ENCODE measurements around the gene VEPH1. TPM values are rescaled to one million over a fixed set of nuclear protein-coding genes. Genes with fewer than 3 reads are reported as not detected.

VEPH1 gene
- total and polyA plus RNA-seq, 7 experiments from 2014 or later: 0.22 to 0.48 TPM; not detected in 5

GRCh38 chr3:157479464-157480243 is 23.6 kb downstream of the VEPH1 start:
- Histone ChIP-seq H3K4me3 (ENCODE audit: low read length) (no peak overlapping the region), H3K9me3 (ENCODE audit: control insufficient read depth in 2 of 3, low read length in 3 of 3) (no peaks in the 10 kb centered on the region), H3K27me3 (ENCODE audit: control insufficient read depth in 2 of 2, insufficient read depth in 2 of 2, low read length in 2 of 2) (no peaks in the 10 kb centered on the region), H3K4me1 (ENCODE audit: control insufficient read depth in 2 of 2, insufficient read depth in 2 of 2, low read length in 2 of 2) (no peaks in the 10 kb centered on the region), H3K36me3 (ENCODE audit: control insufficient read depth in 2 of 3, insufficient read depth in 3 of 3, low read length in 3 of 3) (no peaks in the 10 kb centered on the region), H3K27ac (ENCODE audit: low read depth, low read length) (no peak overlapping the region)
- peaks cover 0 to 7% (median 0%) of the 10 kb centered on the region in 11 donors for H3K9me3 Mint-ChIP-seq
- POLR2A ChIA-PET: no interaction called here
- no peak overlapping the region for H3K27ac Mint-ChIP-seq
- ATAC-seq: no peak
- H3K4me1 Mint-ChIP-seq: no peaks in the 10 kb centered on the region
- CTCF ChIA-PET: no interaction called here
- H3K4me3 Mint-ChIP-seq: no peak overlapping the region
- DNase-seq: no peak
- intact Hi-C loops (cut with micrococcal nuclease): no loop called here
- no peaks in the 10 kb centered on the region for H3K36me3 Mint-ChIP-seq
- peaks cover 8 to 31% (median 29%) of the 10 kb centered on the region in 5 donors for H3K27me3 Mint-ChIP-seq

- no peaks in the 10 kb centered on the region for H3K36me3 Mint-ChIP-seq
- no peaks in the 10 kb centered on the region for H3K9me3 ChIP-seq (ENCODE audit: control insufficient read depth in 2 of 3, low read length in 3 of 3)
- DNase-seq: no peak
- H3K27ac Mint-ChIP-seq: no peak overlapping the region
- H3K27me3 ChIP-seq (ENCODE audit: control insufficient read depth in 2 of 2, insufficient read depth in 2 of 2, low read length in 2 of 2): no peaks in the 10 kb centered on the region
- no peaks in the 10 kb centered on the region for H3K36me3 ChIP-seq (ENCODE audit: control insufficient read depth in 2 of 3, insufficient read depth in 3 of 3, low read length in 3 of 3)
- no peak overlapping the region for H3K4me3 Mint-ChIP-seq
- intact Hi-C loops (cut with micrococcal nuclease): no loop called here
- CTCF ChIA-PET: no interaction called here
- no peak overlapping the region for H3K27ac ChIP-seq (ENCODE audit: low read depth, low read length)
- peaks cover 3 to 16% (median 8%) of the 10 kb centered on the region in 5 donors for H3K27me3 Mint-ChIP-seq
- H3K4me1 Mint-ChIP-seq: no peaks in the 10 kb centered on the region
- no peaks in the 10 kb centered on the region for H3K4me1 ChIP-seq (ENCODE audit: control insufficient read depth in 2 of 2, insufficient read depth in 2 of 2, low read length in 2 of 2)
- no peak for ATAC-seq
- H3K9me3 Mint-ChIP-seq: peaks cover 0 to under 1% (median 0%) of the 10 kb centered on the region in 11 donors
- no peak overlapping the region for H3K4me3 ChIP-seq (ENCODE audit: low read length)
- POLR2A ChIA-PET: no interaction called here
Observed at GRCh38 chr3:157477441-157477840, 25.8 kb downstream of the VEPH1 start.

GRCh38 chr3:157475921-157476414 is 27.2 kb downstream of the VEPH1 start:
- H3K4me3 ChIP-seq (ENCODE audit: low read length): no peak overlapping the region
- H3K27me3 ChIP-seq (ENCODE audit: control insufficient read depth in 2 of 2, insufficient read depth in 2 of 2, low read length in 2 of 2): no peaks in the 10 kb centered on the region
- no peak overlapping the region for H3K27ac Mint-ChIP-seq
- no peaks in the 10 kb centered on the region for H3K9me3 Mint-ChIP-seq
- CTCF ChIA-PET: no interaction called here
- H3K4me3 Mint-ChIP-seq: no peak overlapping the region
- intact Hi-C loops (cut with micrococcal nuclease): no loop called here
- H3K36me3 ChIP-seq (ENCODE audit: control insufficient read depth in 2 of 3, insufficient read depth in 3 of 3, low read length in 3 of 3): no peaks in the 10 kb centered on the region
- POLR2A ChIA-PET: no interaction called here
- ATAC-seq (peak; percentile 32), DNase-seq (no peak)
- H3K27ac ChIP-seq (ENCODE audit: low read depth, low read length): no peak overlapping the region
- no peaks in the 10 kb centered on the region for H3K4me1 ChIP-seq (ENCODE audit: control insufficient read depth in 2 of 2, insufficient read depth in 2 of 2, low read length in 2 of 2)
- H3K4me1 Mint-ChIP-seq: no peaks in the 10 kb centered on the region
- peaks cover 0 to 11% (median 6%) of the 10 kb centered on the region in 5 donors for H3K27me3 Mint-ChIP-seq
- H3K9me3 ChIP-seq (ENCODE audit: control insufficient read depth in 2 of 3, low read length in 3 of 3): no peaks in the 10 kb centered on the region
- no peaks in the 10 kb centered on the region for H3K36me3 Mint-ChIP-seq

- no peaks in the 10 kb centered on the region for H3K36me3 ChIP-seq (ENCODE audit: control insufficient read depth in 2 of 3, insufficient read depth in 3 of 3, low read length in 3 of 3)
- H3K9me3 ChIP-seq (ENCODE audit: control insufficient read depth in 2 of 3, low read length in 3 of 3): no peaks in the 10 kb centered on the region
- Mint-ChIP-seq H3K27me3 (peaks cover 2 to 12% (median 6%) of the 10 kb centered on the region in 5 donors), H3K36me3 (no peaks in the 10 kb centered on the region), H3K27ac (no peak overlapping the region), H3K4me1 (no peaks in the 10 kb centered on the region), H3K9me3 (no peaks in the 10 kb centered on the region), H3K4me3 (no peak overlapping the region)
- ChIA-PET CTCF (interaction anchor here (0.6 kb wide), 1 partner anchor 15 kb away, joined by 3 read pairs; no protein-coding TSS in a partner anchor), POLR2A (no interaction called here)
- ATAC-seq (no peak), DNase-seq (no peak)
- H3K27me3 ChIP-seq (ENCODE audit: control insufficient read depth in 2 of 2, insufficient read depth in 2 of 2, low read length in 2 of 2): no peaks in the 10 kb centered on the region
- no peak overlapping the region for H3K4me3 ChIP-seq (ENCODE audit: low read length)
- H3K4me1 ChIP-seq (ENCODE audit: control insufficient read depth in 2 of 2, insufficient read depth in 2 of 2, low read length in 2 of 2): no peaks in the 10 kb centered on the region
- intact Hi-C loops (cut with micrococcal nuclease): no loop called here
- no peak overlapping the region for H3K27ac ChIP-seq (ENCODE audit: low read depth, low read length)
Observed at GRCh38 chr3:157472648-157473047, 30.6 kb downstream of the VEPH1 start.

- Mint-ChIP-seq H3K36me3 (no peaks in the 10 kb centered on the region), H3K27me3 (peaks cover under 1 to 8% (median 5%) of the 10 kb centered on the region in 5 donors), H3K4me3 (no peak overlapping the region), H3K9me3 (peaks cover 0 to 1% (median 0%) of the 10 kb centered on the region in 11 donors), H3K27ac (no peak overlapping the region), H3K4me1 (no peaks in the 10 kb centered on the region)
- CTCF ChIA-PET: no interaction called here
- POLR2A ChIA-PET: no interaction called here
- ATAC-seq (no peak), DNase-seq (no peak)
- Histone ChIP-seq H3K36me3 (ENCODE audit: control insufficient read depth in 2 of 3, insufficient read depth in 3 of 3, low read length in 3 of 3) (no peaks in the 10 kb centered on the region), H3K27me3 (ENCODE audit: control insufficient read depth in 2 of 2, insufficient read depth in 2 of 2, low read length in 2 of 2) (no peaks in the 10 kb centered on the region), H3K27ac (ENCODE audit: low read depth, low read length) (no peak overlapping the region), H3K4me1 (ENCODE audit: control insufficient read depth in 2 of 2, insufficient read depth in 2 of 2, low read length in 2 of 2) (no peaks in the 10 kb centered on the region), H3K4me3 (ENCODE audit: low read length) (no peak overlapping the region), H3K9me3 (ENCODE audit: control insufficient read depth in 2 of 3, low read length in 3 of 3) (no peaks in the 10 kb centered on the region)
- intact Hi-C loops (cut with micrococcal nuclease): no loop called here
Observed at GRCh38 chr3:157471064-157471463, 32.2 kb downstream of the VEPH1 start.

GRCh38 chr3:157469561-157470294 is 33.5 kb downstream of the VEPH1 start:
- ATAC-seq: no peak
- DNase-seq: no peak
- CTCF ChIA-PET: no interaction called here

More at GRCh38 chr3:157469561-157470294, 33.5 kb downstream of the VEPH1 start:
- POLR2A ChIA-PET: no interaction called here
- H3K4me3 Mint-ChIP-seq: no peak overlapping the region
- Histone ChIP-seq H3K36me3 (ENCODE audit: control insufficient read depth in 2 of 3, insufficient read depth in 3 of 3, low read length in 3 of 3) (no peaks in the 10 kb centered on the region), H3K4me3 (ENCODE audit: low read length) (no peak overlapping the region), H3K27me3 (ENCODE audit: control insufficient read depth in 2 of 2, insufficient read depth in 2 of 2, low read length in 2 of 2) (no peaks in the 10 kb centered on the region), H3K9me3 (ENCODE audit: control insufficient read depth in 2 of 3, low read length in 3 of 3) (no peaks in the 10 kb centered on the region), H3K4me1 (ENCODE audit: control insufficient read depth in 2 of 2, insufficient read depth in 2 of 2, low read length in 2 of 2) (no peaks in the 10 kb centered on the region), H3K27ac (ENCODE audit: low read depth, low read length) (no peak overlapping the region)
- intact Hi-C loops (cut with micrococcal nuclease): no loop called here
- H3K4me1 Mint-ChIP-seq: no peaks in the 10 kb centered on the region
- no peaks in the 10 kb centered on the region for H3K36me3 Mint-ChIP-seq
- peaks cover 0 to 9% (median 4%) of the 10 kb centered on the region in 5 donors for H3K27me3 Mint-ChIP-seq
- no peak overlapping the region for H3K27ac Mint-ChIP-seq
- H3K9me3 Mint-ChIP-seq: peaks cover 0 to 1% (median 0%) of the 10 kb centered on the region in 11 donors
